DOHH2 (cell line): ENCODE results near the gene GFRA4.

Experiments used
- H3F3A ChIP-seq: fragments of 200-600 bp; sonication (generic), shearing (Covaris generic); 2 replicates; pipeline ENCODE4 v1.6.0; 2016; ENCODE audit warnings: antibody characterized with exemption, mild to moderate bottlenecking; ENCODE audit not compliant: control insufficient read depth, insufficient read depth
- H3K27ac ChIP-seq: fragments of 200-600 bp; sonication (generic); 2 replicates; pipeline ENCODE4 v1.5.1; 2014; ENCODE audit warnings: low read depth, mild to moderate bottlenecking, low read length, moderate library complexity
- H3K27me3 ChIP-seq: fragments of 200-600 bp; sonication (generic); 2 replicates; pipeline ENCODE4 v1.6.1; 2014; ENCODE audit warnings: mild to moderate bottlenecking, low read length, mixed read lengths; ENCODE audit not compliant: control insufficient read depth
- H3K36me3 ChIP-seq: fragments of 200-600 bp; sonication (generic); 2 replicates; pipeline ENCODE4 v1.6.1; 2014; ENCODE audit warnings: mild to moderate bottlenecking, low read length, moderate library complexity, mixed read lengths; ENCODE audit not compliant: control insufficient read depth
- H3K4me1 ChIP-seq: fragments of 200-600 bp; sonication (generic); 2 replicates; pipeline ENCODE4 v1.6.1; 2014; ENCODE audit warnings: mild to moderate bottlenecking, low read length, mixed read lengths; ENCODE audit not compliant: control insufficient read depth
- H3K4me2 ChIP-seq: fragments of 200-600 bp; sonication (generic); 2 replicates; pipeline ENCODE4 v1.6.0; 2014; ENCODE audit warnings: mild to moderate bottlenecking, low read length, moderate library complexity
- H3K4me3 ChIP-seq: fragments of 200-600 bp; sonication (generic); 2 replicates; pipeline ENCODE4 v1.5.1; 2014; ENCODE audit warnings: mild to moderate bottlenecking, low read length, mixed read lengths
- H3K79me2 ChIP-seq: fragments of 200-600 bp; sonication (generic); 2 replicates; pipeline ENCODE4 v1.6.1; 2014; ENCODE audit warnings: mild to moderate bottlenecking, low read length, mixed read lengths; ENCODE audit not compliant: control insufficient read depth
- H3K9me2 ChIP-seq: fragments of 200-600 bp; sonication (generic); replicated peaks from 2 replicates; pipeline ENCODE4 v1.6.1; 2014; ENCODE audit warnings: mild to moderate bottlenecking, low read length, mixed read lengths; ENCODE audit not compliant: control insufficient read depth
- H3K9me3 ChIP-seq: fragments of 200-600 bp; sonication (generic); 2 replicates; pipeline ENCODE4 v1.6.1; 2014; ENCODE audit warnings: antibody characterized with exemption, low read length, mixed read lengths; ENCODE audit not compliant: control insufficient read depth, insufficient read depth
- H4K20me1 ChIP-seq: fragments of 200-600 bp; sonication (generic); 2 replicates; pipeline ENCODE4 v1.6.0; 2014; ENCODE audit warnings: low read depth, mild to moderate bottlenecking, antibody characterized with exemption, low read length, moderate library complexity; ENCODE audit not compliant: control insufficient read depth, insufficient read depth
- CTCF ChIP-seq: fragments of 200-600 bp; sonication (generic); IDR thresholded peaks from one replicate; pipeline ENCODE4 v1.5.1; 2014; ENCODE audit warnings: antibody characterized with exemption, mild to moderate bottlenecking, low read depth, low read length; ENCODE audit not compliant: poor library complexity, severe bottlenecking
- EZH2phosphoT487 ChIP-seq: fragments of 200-600 bp; sonication (generic); IDR thresholded peaks from 2 replicates; pipeline ENCODE4 v1.6.1; 2017; ENCODE audit warnings: borderline replicate concordance, mild to moderate bottlenecking, antibody characterized with exemption, low read length, moderate library complexity, mixed read lengths

Gene GFRA4

GRCh38 chr20:3645309-3646066, 17.7 kb downstream of the GFRA4 start:
- H3K4me3 ChIP-seq, result no peak overlapping the region
- H4K20me1 ChIP-seq, result no peaks in the 10 kb centered on the region

GRCh38 chr20:3640259-3640658, 22.9 kb downstream of the GFRA4 start:
- Histone ChIP-seq H3F3A (no peaks in the 10 kb centered on the region), H3K27me3 (no peaks in the 10 kb centered on the region), H4K20me1 (no peaks in the 10 kb centered on the region), H3K9me3 (no peaks in the 10 kb centered on the region), H3K4me1 (no peaks in the 10 kb centered on the region), H3K9me2 (no peaks in the 10 kb centered on the region), H3K36me3 (no peaks in the 10 kb centered on the region), H3K27ac (no peak overlapping the region), H3K79me2 (no peaks in the 10 kb centered on the region), H3K4me3 (no peak overlapping the region), H3K4me2 (no peak overlapping the region)
- TF ChIP-seq EZH2phosphoT487 (no peak), CTCF (no peak)

More at GRCh38 chr20:3645309-3646066, 17.7 kb downstream of the GFRA4 start:
- Histone ChIP-seq H3K27me3 (no peaks in the 10 kb centered on the region), H3K36me3 (no peaks in the 10 kb centered on the region), H3K79me2 (no peaks in the 10 kb centered on the region), H3K4me2 (no peak overlapping the region), H3K4me1 (no peaks in the 10 kb centered on the region), H3K9me2 (no peaks in the 10 kb centered on the region), H3K27ac (no peak overlapping the region), H3K9me3 (no peaks in the 10 kb centered on the region), H3F3A (no peaks in the 10 kb centered on the region)
- TF ChIP-seq CTCF (no peak), EZH2phosphoT487 (no peak)

GRCh38 chr20:3635346-3635745, 27.9 kb downstream of the GFRA4 start:
- Histone ChIP-seq H3K79me2 (no peaks in the 10 kb centered on the region), H3K9me3 (no peaks in the 10 kb centered on the region), H3K4me3 (no peak overlapping the region), H4K20me1 (no peaks in the 10 kb centered on the region), H3K36me3 (no peaks in the 10 kb centered on the region), H3F3A (no peaks in the 10 kb centered on the region), H3K27me3 (no peaks in the 10 kb centered on the region), H3K4me1 (no peaks in the 10 kb centered on the region), H3K27ac (no peak overlapping the region), H3K4me2 (no peak overlapping the region), H3K9me2 (no peaks in the 10 kb centered on the region)
- TF ChIP-seq CTCF (no peak), EZH2phosphoT487 (no peak)
